ENCODE results near the gene CDK11B.
"Not testable (repeated sequence)": the region's sequence is repeated elsewhere in the genome, so short reads cannot be mapped to it uniquely, and the experiment has no call there.

The CDK11B gene
- 4.7 to 18.1 (median 14.7) reads per million in 18 experiments for total RNA-seq

DNA sequence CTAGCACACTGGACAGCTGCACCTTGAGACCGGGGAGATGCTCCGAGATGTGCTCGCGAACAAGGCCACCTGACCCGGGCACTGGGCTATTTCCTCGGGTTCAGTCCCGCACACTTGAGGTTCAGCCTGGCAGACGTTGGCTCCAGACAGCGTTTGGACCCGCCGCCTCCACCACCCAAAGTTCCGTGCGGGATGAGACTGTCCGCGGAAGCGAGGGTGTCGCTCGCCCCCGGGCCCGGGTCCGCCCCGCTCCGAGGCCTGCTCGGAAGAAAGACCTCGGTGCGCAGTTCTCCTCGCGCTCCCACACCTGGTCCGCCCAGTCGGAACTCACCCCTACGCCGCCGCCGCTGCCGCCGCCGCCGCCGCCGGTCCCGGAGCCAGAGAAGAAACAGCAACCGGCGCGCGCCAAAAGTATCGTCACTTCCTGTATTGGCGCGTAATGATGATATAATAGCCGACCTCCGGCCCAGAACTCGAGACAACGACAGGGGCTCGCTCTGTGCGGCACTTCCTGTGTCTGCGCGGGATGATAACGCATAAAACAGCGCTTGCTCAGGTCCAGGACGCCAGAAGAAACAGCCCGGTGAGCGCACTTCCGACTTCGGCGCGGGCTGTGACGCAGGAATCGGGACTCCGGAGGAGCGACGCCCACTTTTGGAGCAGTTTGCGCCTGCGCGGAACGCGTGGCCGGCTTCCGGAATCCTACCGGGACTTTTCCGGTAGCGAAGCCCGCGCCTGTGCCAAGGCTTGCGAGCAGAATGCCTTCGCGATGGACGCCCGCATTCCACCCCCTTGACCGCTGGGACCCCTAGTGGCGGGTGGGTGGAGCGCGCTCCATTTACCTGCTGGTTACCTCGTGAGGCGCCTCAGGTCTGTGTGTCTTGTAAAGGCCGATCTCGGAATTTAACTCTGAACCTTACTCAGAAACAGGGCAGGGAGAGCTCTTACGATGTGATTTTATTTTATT is at the start of gene CDK11B:
CDK11B (minus strand) TSS at position 422 of the 967 bp plus-strand sequence. CDS start 1,519 bp downstream, outside the sequence.
- peak; percentile 92 to 98 for DNase-seq

DNA sequence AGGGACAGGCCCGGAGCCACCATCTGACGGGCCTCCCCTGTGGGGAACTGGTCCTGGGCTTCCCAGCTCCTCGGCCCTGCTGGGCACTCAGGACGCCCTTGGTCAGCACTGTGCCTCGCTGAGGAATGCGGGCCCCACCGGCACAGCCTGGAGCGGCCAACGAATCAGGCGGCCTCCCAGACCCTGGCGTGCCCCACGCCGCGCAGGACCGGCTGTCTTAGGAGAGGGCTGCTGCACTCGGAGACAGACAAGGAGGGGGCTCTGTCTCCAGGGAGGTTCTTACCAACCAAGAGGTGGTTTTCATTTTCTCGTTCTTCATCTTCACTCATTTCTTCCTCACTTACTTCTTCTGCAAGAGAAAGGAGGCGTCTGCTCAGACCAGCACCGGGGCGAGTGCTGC is 49.1 kb upstream of the CDK11B start:
- DNase-seq, result not testable (repeated sequence)

DNA sequence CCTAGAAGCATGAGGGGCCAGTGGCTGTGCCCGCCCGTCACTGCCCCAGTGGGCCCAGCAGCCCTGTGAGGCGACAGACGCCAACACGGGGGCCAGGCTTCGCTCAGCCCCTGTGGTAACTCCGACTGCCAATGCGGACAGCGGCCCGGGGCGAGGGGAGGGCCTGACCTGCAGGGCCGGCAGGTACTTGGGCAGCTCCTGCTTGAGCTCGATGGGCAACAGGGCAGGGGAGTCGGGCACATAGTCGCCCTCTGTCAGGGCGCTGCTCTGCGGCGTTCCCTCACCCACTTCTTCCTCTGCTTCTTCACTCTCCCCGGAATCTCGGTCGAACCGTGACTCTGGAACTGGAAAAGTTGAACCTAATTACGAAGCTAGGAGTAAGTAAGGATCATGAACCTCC is 48.4 kb upstream of the CDK11B start:
- DNase-seq, result not testable (repeated sequence)

DNA sequence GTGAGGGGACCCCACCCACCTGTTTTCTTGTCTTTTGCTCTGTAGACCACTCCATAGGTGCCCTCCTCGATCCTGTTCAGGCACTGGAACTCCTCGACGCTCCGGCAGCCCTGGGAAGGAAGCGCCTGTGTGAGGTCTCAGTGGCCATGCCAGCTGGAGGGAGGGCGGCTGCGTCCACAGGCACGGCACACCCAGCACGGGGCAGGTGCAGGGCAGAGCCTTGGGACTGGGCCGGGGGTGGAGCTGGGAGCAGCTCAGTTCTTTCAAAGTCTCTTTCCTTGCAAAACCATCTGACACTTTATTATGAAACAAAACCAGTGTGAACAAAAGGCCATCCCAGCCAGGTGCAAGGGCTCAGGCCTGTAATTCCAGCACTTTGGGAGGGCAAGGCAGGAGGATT is 46.8 kb upstream of the CDK11B start:
- DNase-seq, result not testable (repeated sequence)

DNA sequence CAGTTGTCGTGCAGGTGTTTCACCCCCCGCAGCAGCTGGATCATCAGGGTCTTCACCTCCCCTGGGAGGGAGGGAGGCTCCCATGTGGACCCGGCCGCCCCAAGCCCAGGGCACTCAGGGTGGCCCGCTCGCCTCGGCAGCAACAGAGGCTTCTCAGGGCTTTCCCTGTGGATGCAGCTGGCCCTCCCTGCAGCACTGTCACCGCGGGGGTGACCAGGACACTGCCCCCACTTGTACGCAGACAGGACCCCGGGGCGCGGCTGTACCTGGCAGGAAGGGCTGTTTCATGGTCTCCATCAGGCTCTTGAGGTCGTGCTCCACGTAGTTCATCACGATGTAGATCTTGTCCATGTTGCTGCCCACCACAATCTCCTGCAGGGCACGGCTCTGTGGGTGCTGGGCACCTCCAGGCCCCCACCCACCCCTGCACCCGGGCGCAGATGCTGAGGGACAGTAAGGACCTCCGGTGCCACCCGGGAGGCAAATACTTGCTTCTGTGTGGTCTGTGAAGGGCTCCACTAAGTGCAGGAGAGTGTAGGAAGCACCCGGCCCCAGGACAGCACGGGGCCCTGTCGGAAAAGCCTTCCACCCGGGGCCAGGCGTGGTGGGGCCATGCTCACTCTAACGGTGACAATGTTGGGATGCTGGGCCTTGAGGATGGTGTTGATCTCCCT is 45.6 kb upstream of the CDK11B start:
- DNase-seq, result not testable (repeated sequence)

DNA sequence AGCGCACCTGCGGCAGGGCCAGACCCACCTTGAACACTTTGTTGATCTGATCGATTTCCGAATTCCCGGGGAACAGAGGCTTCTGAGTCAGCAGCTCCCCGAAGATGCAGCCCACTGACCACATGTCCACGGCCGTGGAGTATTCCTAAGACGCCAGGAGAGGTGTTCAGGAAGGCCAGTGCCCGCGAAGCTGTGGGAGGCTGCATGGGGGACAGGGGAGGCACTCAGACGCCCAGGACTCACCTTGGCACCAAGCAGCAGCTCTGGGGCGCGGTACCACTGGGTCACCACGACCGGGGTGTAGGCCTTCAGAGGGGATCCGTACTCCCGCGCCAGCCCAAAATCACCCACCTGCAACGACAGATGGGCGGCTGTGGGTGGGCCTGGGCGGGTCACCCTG is 45.0 kb upstream of the CDK11B start:
- DNase-seq, result no peak

DNA sequence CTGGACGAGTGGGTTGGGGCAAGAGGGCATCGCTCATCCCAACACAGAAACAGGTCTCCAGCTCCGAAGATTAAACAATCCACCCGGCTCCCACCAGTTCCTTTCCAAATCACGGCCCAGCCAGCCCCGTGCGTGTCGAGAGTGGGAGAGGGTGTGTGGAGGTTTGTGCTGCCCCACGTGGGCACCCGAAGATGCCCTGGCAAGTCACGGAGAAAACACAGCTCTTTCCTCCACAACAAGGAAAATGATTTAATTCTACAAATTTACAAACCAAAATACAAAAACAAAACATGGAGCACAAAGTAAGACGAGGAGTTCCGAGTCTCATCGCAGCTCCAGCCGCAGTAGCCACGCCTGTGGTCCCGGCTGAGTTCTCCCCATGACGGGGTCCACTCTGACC is 43.7 kb upstream of the CDK11B start:
- DNase-seq, result not testable (repeated sequence)

DNA sequence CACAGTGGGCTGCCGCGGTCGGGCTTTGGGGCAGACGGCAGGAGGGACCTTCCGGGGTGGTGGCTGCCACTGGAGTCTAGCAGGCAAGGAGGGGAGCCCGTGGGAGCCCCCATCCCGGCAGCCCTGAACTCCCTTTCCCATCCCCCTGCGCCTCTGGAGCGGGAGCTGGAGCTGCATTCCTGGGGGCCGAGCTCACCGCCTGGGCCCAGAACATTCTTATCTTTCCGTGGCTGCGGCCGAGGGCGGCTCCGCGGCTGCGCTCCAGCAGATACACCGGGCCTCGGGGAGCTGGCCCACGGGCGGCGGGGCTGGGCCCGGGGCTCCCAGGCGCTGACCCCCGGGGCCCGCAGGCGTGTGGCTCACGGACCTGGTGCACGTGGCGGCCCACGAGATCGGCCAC is 41.8 kb upstream of the CDK11B start:
- DNase-seq, result not testable (repeated sequence)

DNA sequence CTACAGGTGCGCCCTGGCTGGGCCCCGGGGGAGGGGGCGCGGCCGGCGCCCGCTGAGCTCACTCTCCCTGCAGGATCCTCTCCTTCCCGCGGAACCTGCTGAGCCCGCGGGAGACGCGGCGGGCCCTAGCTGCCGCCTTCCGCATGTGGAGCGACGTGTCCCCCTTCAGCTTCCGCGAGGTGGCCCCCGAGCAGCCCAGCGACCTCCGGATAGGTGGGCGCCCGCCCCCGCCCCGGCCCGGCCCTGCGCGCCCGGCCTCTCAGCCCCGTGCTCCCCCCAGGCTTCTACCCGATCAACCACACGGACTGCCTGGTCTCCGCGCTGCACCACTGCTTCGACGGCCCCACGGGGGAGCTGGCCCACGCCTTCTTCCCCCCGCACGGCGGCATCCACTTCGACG is 41.3 kb upstream of the CDK11B start:
- not testable (repeated sequence) for DNase-seq

DNA sequence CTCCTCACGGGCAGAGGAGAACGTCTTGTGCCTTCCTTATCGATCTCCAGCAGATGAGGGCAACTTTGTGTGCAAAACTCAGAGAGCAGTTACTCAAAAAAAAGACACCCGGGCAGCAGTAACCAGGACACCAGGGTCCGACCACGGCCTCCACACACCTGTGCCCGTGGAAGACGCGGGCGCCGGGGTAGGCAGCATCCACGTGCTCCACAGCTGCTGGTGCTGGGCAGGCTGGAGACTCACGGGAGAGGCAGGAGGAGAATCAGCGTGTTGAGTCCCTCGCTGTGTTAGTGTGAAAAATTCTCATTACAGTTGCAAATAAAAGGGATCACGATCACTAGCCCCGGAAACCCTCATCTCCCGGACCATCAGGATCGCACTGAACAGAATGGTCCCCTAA is 40.3 kb upstream of the CDK11B start:
- not testable (repeated sequence) for DNase-seq

DNA sequence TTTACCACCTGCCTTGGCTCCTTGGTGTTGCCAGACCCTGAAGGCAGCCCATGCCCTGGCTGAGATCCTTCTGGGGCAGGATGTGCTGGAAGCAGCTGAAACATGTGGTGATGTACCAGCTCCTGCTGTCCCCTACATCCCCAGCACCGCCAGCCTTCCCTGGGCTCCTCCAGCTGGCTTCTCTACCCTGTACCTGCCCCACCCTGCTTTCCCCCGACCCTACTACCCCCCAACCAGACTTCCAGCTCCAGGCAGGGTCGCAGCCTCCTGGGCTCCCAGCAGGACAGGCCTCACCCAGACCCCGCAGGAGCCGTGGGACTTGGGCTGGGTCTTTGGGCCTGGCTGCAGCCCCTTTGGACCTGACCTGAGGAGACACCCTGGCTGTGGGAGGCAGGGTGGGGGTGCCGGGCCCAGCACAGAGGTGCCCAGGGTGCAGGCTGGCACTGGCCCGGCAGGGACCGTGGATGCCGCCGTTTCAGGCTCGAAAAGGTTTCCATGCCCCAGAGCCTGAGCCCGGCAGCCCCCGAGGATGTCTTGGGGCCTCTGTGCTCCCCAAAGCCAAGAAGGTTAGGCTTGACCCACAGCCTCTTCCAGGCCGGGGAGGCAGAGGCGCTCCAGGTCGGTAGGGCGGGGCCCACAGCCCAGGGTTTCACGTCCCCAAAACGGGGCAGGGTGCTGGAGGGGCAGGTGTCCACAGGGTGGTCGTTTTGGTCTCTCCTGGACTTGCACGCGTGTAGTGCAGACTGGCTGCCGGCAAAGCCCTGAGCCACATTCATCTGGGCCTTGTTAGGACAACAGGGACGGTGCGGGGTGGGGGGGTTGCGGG is 38.8 kb upstream of the CDK11B start:
- DNase-seq, result not testable (repeated sequence)

DNA sequence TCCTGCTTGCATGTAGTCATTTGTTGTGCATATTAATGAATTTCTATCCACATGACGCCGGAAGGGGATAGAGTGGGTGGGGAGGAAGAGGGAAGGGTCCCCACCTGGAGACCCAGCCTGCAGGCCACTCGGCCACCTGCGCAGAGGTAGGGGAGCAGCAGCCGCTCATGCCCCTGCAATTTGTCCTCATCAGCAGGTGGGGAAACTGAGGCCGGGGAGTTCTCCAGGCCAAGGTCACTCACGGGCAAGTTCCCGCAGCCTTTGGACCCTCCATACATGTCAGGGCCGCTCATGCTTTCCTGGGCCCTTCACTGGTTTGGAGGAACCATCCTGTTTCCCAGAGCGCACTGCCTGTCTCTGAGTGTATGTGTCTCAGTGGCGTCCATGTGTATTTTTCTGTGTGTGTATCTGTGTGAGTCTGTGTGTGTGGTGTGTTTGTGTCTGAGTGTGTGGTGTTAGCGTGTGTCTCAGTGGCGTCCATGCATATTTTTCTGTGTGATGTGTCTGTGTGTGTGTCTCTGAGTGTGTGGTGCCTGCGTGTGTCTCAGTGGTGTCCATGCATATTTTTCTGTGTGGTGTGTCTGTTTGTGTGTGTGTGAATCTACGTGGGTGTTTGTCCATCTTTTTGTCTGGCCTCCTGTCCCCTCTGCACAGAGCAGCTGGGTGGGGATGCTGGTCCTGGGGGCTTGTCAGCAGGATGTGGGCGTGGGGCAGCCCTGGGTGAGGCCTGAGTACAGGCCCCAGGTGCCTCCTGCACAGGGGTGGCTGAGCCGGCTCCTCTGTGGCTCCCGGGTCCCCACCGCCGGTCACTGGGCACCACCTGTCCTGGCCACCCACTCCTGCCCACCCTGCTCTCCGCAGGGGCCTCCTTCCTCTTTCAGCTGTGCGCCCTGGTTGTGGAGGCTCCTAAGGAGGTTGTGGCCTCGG is 37.9 kb upstream of the CDK11B start:
- DNase-seq, result not testable (repeated sequence)

DNA sequence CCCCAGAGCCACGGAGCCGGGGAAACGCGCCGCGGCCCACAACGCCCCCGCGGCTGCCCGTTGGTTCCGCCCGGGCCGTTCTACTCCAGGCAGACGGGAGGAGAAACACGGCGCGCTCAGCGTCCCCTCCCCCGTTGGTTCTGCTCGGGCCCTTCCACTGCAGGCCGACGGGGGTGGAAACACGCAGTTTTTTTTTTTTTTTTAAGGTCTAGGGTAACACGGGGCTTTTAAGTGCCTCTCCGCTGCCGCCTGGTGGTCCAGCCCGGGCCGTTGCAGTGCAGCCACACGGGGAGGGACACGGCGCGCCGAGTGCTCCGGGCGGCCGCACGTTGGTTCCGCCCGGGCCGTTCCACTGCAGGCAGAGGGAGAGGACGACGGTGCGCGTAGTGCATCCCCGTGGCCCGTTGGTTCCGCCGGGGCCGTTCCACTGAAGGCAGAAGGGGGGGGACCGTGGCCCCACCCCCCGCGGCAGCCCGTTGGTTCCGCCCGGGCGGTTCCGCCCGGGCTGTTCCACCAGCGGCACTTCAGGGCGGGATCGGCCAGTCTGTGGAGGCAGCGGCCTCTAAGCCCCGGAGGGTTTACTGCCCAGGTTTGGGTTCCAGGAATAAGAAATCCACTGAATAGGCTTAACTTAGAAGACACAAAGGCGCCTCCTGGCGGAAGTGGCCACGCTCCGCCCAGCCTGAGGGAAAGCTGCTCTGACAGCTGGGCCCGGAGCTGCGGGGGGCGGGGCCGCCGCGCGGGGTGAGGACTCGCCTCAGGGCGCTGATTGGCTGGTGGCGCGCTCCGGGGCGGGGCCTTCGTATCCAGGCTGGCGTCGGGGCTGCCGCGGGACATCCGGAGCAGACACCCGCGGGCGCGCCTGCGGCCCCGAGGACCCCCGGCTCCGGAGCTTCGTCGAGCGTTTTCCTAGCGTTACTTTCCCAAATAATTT is 34.2 kb upstream of the CDK11B start, which contains the start of gene SLC35E2B:
SLC35E2B (minus strand) TSS at position 82 of the 934 bp plus-strand sequence. CDS start 16,096 bp downstream, outside the sequence.
- DNase-seq, result peak; percentile 87 to 88

DNA sequence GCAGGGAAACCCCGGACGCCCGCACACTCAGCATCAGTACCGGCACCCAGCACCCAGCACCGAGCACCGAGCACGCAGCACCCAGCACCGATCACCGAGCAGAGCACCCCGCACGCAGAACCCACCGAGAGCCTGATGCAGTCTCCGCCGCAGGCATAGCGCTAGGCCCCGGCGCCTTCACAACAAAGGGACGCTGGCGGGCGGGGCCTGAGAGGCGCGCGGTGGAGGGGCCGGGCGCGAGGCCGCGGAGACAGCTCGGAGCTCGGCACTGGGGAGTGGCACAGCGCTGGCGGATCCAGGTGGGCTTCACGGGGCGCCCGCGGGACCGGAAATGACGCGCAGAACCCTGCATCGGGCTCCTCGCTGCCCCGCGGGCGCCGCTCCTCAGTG is 33.5 kb upstream of the CDK11B start:
- peak; percentile 33 to 46 for DNase-seq

DNA sequence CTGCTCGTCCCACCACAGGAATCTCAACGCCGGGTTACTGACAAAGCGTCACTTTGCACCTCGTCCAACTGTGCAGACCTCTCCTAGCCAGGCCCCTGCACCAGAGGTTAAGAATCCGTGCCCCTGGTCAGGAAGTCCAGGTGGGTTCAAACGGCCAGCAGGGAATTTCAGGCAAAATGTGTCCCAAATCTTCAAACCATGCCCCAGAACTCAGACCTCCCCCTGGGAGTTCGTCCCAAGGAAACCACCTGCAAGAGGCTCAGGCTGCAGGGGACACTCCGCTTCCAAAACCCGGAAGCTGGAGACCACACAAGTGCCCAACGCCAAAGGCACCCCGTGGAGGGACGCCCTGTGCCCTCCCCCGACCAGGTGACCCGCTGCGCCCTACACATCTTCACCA is 32.6 kb upstream of the CDK11B start:
- not testable (repeated sequence) for DNase-seq

DNA sequence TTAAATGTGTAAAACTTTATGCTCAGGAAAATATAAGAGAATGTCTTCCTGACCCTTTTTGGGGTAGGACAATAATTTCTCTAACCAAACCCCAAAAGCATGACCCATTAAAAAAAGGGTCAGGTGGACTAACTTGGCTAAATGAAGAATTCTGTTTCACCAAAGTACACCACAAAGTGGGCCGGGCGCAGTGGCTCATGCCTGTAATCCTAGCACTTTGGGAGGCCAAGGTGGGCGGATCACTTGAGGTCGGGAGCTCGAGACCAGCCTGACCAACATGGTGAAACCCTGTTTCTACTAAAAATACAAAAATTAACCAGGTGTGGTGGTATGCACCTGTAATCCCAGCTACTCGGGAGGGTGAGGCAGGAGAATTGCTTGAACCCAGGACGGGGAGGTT is 30.7 kb upstream of the CDK11B start:
- not testable (repeated sequence) for DNase-seq

DNA sequence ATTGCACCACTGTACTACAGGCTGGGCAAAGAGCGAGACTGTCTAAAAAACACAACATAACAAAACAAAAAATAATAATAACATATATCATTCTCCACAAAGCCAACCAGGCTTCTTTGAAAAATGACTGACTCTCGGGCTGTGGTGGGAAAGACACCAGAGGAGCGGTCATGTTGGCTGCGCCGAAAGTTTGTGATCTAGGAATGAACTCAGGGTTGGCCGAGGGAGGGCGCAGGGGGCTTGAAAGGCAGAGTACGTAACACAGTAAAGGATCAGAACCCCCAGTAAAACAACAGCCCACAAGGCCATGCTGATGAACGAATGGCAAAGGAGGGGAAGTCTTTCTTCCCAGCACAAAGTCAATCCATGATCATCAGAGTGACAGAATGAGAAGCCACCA is 29.0 kb upstream of the CDK11B start:
- DNase-seq, result no peak

DNA sequence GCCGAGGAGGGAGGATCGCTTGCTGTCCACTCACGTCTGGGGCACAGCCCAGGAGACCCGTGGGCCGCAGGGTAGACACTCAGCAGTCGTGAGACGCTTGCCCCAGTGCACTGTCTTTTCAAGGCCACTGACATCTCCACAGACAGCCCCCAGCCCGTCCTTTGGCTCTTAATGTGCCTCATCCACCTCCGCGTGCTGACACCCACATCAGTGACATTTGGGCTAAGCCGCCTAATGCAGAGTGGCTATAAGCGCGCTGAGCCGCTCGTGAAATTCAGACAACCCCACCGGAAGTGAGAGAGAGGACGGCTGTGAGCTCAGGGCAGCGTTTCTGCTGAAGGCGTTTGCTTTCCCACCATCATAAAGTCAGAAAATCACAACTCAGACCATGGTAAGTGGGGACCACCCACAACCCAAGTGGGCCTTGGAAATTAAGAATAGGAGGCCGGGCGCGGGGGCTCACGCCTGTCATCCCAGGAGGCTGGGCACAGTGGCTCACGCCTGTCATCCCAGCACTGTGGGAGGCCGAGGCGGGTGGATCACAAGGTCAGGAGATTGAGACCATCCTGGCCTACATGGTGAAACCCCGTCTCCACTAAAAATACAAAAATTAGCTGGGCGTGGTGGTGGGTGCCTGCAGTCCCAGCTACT is 25.4 kb upstream of the CDK11B start:
- DNase-seq, result no peak

DNA sequence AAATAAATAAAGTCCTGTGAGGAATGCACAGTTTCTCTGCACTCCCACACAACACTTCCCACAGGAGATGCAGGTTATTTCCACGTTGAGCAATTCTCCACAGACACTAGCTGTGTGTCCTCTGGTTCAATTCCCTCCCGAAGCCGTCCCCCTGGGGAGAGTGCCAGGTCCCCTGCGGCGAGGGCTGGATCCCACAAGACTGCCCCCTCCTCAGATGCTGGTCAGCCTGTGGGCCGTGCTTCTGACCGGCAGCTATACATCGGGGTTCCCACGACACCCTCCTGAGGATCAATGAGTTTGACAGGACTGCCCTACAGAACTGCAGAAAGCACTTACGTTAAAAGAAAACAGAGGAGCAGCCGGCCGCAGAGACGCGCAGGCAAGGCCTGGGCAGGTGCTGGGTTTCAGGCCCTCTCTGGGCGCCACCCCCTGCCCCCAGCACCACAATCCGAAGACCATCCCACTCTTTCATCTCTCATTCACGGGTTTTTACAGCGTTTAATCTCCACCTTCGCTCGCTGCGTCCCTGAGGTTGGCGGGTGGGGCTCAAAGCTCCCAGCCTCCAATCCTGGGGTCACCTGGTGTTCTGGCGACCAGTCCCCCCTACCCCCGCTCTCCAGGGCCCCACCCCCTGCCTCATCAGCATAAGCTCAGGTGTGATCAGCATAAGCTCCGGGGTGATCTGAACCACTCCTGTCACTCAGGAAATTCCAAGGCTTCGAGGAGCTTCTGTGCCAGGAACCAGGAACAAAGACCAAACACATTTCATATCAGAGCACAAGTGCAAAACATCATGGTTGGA is 24.5 kb upstream of the CDK11B start:
- DNase-seq, result no peak

Measured in inflammatory macrophage (primary cell).